HG03442 (cell line): Measurements from ENCODE around the gene ACSL1.
"Not testable (repeated sequence)": the region's sequence is repeated elsewhere in the genome, so short reads cannot be mapped to it uniquely, and the experiment has no call there.

ENCODE experiments used
- ATAC-seq: cut with Tn5 transposase; IDR thresholded peaks from one replicate; pipeline ENCODE4 v1.9.1; 2021; ENCODE audit warnings: mild to moderate bottlenecking, moderate library complexity; ENCODE audit not compliant: unreplicated experiment

Gene ACSL1

DNA sequence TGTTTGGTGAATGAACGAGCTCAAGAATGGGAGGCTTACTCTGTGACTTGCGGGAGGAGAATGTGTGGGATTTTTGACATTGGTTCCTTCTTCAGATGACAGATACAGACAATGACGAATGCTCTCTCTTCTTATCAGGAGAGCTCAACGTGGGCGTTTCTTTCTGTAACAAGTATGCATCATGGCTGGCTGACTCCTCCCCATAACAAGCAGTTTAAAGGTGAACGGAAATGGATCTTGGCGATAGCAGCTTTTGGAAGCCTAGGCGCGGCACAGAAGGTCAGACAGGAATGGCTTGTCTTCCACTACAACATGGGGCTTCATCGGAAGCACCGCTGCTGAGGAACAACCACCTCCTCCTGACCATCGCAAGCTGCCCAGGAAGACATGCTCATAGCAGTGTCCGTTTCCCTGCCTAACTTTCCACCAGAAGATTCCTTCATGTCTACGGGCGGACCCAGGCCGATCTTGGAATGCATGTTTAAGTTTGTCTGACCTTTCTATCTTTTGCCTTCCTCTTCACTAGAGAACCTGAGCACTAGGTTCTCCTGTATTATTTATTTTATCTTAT lies 18.3 kb upstream of the ACSL1 start:
- ATAC-seq: no peak

DNA sequence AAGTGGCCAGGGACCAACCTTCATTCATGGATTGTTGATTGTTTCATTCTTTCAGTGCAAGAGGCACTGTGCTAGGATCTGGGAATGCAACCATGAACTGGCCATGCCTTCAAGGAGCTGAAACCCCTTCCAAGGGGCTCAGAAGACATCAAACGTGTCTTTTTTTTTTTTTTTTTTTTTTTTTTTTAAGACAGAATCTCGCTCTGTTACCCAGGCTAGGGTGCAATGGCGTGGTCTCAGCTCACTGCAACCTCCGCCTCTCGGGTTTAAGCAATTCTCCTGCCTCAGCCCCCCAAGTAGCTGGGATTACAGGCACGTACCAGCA lies 13.3 kb upstream of the ACSL1 start:
- ATAC-seq: not testable (repeated sequence)

DNA sequence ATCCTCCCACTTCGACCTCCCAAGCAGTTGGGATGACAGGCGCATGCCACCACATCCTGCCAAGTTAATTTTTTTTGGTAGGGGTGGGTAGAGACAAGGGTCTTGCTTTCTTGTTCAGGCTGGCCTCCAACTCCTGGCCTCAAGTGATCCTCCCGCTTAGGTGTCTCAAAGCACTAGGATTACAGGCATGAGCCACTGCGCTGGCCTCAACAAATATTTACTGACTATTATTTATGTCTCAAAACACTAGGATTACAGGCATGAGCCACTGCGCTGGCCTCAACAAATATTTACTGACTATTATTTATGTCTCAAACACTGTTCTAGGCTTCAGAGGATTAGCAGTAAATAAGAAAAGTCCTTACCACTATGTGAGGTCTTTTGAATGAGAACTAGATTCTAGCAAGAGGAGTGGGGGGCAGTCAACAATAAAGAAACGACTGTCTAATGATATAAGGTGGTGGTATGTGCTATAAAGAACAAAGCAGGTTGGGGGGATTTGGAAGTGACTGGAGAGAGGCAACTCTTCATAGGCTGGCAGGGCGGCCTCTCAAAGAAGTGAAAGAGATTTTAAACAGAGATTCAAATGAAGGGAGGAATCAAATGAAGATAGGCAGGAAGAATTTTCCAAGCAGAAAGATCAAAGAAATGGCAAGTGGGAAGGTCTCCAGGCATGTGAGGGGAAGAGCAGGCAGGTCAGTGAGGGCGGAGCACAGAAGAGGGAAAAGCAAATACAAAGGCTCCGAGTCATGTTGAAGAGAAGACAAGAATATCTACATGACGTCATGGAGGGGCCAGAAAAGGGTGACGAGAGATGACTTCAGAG lies 12.7 kb upstream of the ACSL1 start:
- ATAC-seq: no peak

DNA sequence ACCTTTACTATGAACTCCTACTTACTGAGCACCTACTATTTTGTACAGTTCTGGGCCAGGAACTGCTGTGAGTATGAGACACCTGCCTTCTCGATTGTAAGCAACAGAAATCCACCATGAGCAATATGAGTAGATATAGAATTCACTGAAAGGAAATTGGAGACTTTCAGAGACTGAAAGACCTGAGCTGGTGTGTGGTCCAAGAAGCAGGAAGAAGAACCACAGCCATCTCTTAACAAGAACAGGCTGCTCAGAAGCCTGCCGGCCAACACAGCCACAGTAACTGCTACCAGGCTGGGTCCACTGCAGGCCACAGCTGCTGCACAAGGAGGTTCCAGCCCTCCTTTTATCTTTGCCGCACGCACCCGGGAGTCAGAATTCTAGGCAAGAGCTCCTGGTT lies 10.8 kb upstream of the ACSL1 start:
- no peak for ATAC-seq

DNA sequence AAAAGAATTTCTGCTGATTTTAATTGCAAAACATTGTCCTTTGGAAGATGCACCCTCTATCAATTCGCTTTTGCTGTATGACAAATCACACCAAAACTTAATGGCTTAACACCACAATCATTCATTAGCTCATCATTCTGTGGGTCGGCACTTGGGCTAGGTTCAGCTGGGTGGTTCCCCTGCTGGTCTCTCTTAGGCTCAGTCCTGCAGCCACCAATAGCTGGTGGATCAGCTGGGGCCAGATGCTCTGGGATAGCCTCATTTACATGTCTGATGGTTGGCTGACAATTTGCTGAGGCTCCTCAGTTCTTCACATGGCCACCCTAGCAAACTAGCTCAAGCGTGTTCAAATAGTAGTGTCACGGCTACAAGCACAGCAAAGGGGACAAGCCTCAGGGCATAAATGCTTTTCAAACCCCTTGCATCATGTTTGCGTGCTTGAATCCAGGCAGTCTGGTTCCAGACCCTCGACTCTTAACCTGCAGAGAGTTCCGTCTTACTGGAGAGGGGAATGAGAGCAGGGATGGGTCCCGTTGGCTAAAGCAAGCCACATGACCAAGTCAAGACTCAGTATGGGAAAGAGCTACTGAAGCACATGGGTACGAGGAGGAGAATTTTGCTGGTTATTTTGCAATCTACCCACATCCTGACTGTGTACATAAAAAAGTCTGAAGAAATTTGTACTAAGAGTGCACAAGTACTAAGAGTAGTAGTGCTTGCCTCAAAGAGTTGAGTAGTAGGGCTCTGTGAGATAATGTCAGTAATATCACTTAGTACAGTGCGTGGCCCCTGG lies 7.5 kb upstream of the ACSL1 start:
- no peak for ATAC-seq

GRCh38 chr4:184831153-184831552 lies 5.4 kb upstream of the ACSL1 start:
- no peak for ATAC-seq

GRCh38 chr4:184826691-184827270 lies 1.0 kb upstream of the ACSL1 start:
- ATAC-seq: peak; percentile 11

- peak; percentile 23 for ATAC-seq
These were observed 450 bp downstream of the ACSL1 start for GRCh38 chr4:184825141-184825895.

DNA sequence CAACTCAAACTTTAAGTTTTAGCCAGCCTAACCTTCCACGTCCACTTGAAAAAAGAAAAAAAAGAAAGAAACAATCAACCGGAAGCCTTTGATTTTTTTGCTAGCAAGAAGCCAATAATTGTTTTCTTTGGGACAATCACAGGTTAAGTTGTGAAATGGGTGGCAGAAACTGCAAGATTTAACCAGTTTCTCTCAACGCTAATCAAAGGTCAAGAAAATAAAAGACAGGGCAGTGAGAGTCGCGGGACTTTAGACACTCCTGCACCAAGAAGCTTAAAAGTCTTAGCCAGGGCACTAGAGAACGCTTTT lies 1.0 kb downstream of the ACSL1 start:
- no peak for ATAC-seq

DNA sequence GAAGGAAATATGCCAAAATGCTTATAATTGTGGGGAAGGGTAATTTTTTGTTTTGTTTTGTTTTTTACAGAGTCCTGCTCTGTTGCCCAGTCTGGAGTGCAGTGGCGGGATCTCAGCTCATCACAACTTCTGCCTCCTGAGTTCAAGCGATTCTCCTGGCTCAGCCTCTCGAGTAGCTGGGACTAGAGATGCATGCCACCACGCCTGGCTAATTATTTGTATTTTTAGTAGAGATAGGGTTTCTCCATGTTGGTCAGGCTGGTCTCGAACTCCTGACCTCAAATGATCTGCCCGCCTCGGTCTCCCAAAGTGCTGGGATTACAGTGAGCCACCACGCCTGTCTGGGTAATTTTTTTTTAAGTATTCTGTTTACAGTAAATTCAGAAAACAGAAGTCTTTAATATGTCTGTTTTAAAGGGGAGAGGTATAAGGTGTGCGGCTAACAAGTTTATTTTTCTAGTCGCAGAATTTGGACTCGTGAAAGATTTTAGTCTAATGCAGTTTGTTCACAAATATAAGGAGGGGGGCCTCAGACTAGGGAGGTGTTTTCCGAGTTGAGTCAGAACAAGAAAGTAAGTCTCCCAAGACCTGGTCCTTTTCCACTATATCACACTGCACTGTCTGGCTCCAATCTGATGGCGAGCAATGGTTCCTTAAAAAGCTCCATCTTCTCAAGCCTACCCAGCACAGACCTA lies 1.5 kb downstream of the ACSL1 start:
- ATAC-seq: no peak

- no peak for ATAC-seq
These were observed 2.8 kb downstream of the ACSL1 start for GRCh38 chr4:184823014-184823413.

- no peak for ATAC-seq
These were observed 3.4 kb downstream of the ACSL1 start for GRCh38 chr4:184822356-184822755.

DNA sequence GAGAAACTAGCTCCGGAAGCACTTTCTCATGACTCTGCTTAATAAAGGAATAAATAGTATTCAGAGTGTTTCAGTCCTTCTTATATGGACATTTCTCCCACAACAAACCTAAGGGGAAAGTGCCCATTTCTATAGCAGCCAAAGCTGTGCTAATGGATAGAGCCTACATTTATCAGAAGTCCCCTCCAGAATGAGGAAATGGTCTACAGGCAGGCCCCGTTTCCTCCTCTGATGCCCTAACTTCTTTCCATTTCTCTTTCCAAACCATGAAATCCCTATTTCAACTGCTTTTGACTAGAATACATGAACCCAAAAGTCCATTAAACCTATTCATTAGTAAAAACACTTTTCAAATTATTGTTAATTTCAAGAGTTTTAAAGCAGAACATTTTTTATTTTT lies 4.5 kb downstream of the ACSL1 start:
- no peak for ATAC-seq

- ATAC-seq: no peak
These were observed 6.0 kb downstream of the ACSL1 start for GRCh38 chr4:184819786-184820185.

DNA sequence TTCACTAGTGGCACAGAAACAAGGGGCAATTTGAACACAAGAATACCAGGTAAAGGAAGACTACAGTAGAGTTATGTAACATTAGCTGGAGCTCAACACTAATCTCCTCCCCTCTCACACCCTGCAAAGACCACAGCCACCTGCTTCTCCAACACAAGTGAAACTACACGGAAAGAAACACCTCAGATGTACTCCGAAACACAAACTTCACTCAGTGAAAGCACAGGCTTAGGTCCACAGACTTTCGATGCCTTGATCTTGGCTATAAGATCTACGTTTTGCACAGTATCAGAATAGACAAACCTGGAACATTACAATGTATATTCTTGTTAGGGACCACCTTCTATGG lies 7.6 kb downstream of the ACSL1 start:
- ATAC-seq: peak; percentile 38

- ATAC-seq: peak; percentile 11
These were observed 8.1 kb downstream of the ACSL1 start for GRCh38 chr4:184817494-184818215.

GRCh38 chr4:184816962-184817361 lies 8.8 kb downstream of the ACSL1 start:
- ATAC-seq: no peak

GRCh38 chr4:184815046-184815877 lies 10.5 kb downstream of the ACSL1 start:
- peak; percentile 66 for ATAC-seq

DNA sequence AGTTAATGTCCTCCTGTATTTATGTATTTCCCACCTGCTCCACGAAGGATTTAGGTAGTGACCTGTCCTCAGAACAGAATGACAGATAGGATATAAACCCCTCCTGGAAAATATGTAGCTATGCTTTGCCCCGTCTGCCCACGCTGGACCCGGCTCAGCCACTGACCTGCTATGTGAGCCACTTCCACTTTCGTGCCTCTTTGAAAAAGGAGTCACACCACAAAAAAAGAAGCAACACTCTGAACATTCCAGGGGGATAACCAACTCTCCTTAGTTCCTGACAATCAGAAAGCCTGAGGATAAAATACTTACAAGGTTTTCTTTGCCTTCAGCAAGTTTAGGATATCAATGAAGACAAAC lies 11.1 kb downstream of the ACSL1 start:
- ATAC-seq: no peak
